Astrocyte (in vitro differentiated cells and primary cell): Measurements from ENCODE around the gene PCYT2.

Source experiments
- EZH2 ChIP-seq: IDR thresholded peaks from 2 replicates; pipeline ENCODE4 v1.6.1; 2012; ENCODE audit warnings: mild to moderate bottlenecking, low read length, inconsistent platforms; ENCODE audit not compliant: insufficient read depth
- TF ChIP-seq, protein P1 (sequence below): IDR thresholded peaks from 2 replicates; pipeline ENCODE4 v1.5.1; 2011; ENCODE audit warnings: low read depth, mild to moderate bottlenecking, inconsistent platforms, low read length, moderate library complexity; ENCODE audit not compliant: insufficient read depth

DNA sequence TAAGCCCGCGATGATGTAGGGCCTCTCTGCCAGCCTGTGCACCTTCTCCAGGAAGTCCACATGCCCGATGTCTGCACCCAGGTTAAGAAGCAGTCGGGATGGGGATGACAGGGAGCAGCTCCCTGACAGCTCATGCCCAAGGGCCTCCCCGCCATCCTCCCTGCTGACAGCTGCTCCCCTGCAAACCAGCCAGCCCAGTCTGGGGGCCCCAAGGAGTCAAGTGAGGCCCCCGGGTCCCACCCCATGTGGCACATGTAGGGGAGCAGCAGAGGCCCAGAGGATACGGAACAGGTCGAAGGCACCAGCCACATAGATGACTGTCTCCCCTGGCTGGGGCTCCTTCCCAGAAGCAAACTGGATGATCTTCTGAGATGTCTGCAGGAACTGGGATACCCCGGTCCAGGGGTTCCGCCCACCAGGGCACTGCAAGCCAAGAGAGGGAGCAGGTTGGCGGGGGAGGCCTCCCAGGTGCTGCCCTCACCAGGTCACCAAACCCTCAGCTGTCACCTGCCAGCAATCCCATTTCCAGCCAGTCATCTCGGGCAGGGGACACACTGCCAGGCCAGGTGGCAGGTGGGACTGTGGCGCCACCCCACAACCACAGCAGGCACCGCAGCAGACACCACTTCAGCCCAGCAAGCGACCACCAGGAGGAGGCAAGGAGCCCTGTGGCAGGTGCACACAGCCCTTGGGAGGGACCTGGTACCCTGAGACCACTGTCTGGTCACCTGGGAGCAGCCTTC lies 4.6 kb downstream of the PCYT2 start:
- TF ChIP-seq, protein P1, sequence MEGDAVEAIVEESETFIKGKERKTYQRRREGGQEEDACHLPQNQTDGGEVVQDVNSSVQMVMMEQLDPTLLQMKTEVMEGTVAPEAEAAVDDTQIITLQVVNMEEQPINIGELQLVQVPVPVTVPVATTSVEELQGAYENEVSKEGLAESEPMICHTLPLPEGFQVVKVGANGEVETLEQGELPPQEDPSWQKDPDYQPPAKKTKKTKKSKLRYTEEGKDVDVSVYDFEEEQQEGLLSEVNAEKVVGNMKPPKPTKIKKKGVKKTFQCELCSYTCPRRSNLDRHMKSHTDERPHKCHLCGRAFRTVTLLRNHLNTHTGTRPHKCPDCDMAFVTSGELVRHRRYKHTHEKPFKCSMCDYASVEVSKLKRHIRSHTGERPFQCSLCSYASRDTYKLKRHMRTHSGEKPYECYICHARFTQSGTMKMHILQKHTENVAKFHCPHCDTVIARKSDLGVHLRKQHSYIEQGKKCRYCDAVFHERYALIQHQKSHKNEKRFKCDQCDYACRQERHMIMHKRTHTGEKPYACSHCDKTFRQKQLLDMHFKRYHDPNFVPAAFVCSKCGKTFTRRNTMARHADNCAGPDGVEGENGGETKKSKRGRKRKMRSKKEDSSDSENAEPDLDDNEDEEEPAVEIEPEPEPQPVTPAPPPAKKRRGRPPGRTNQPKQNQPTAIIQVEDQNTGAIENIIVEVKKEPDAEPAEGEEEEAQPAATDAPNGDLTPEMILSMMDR = no peak
- no peak for TF ChIP-seq EZH2
